GM12878 (cell line): ENCODE data around the gene GTF2IRD1. TPM values are rescaled to one million over a fixed set of nuclear protein-coding genes. Genes with fewer than 3 reads are reported as not detected.
"Not testable (repeated sequence)": the region's sequence is repeated elsewhere in the genome, so short reads cannot be mapped to it uniquely, and the experiment has no call there.

Experiments used
- ATAC-seq: fragments of 200-7000 bp; cut with Tn5 transposase; 3 replicates; pipeline ENCODE4 v1.9.1; 2020; ENCODE audit warnings: mild to moderate bottlenecking, moderate library complexity
- BruUV-seq: library from RNA; stranded (reverse); fragments of 400-500 nt; replicated peaks from 2 replicates; lab custom pipeline; 2021; lab: Mats Ljungman, UMichigan
- CTCF ChIA-PET: fragments of 300-600 bp; sonication (Branson Sonifier 250); formaldehyde crosslinking; extraction: SDS; loops from one replicate; lab custom pipeline; 2021; ENCODE audit warnings: inconsistent platforms; lab: Yijun Ruan, JAX
- POLR2A ChIA-PET: fragments of 350-600 bp; formaldehyde crosslinking; extraction: SDS; loops from one replicate; lab custom pipeline; 2021; ENCODE audit warnings: inconsistent platforms; lab: Charles Lee
- RAD21 ChIA-PET: fragments of 300-600 bp; sonication (Branson Sonifier 250); formaldehyde crosslinking; loops from one replicate; lab custom pipeline; 2023; ENCODE audit warnings: antibody characterized with exemption; ENCODE audit not compliant: unreplicated experiment; lab: Charles Lee
- SMC1A ChIA-PET: fragments of 300-600 bp; sonication (Branson Sonifier 250); formaldehyde crosslinking; loops from one replicate; lab custom pipeline; 2023; ENCODE audit not compliant: unreplicated experiment, uncharacterized antibody; lab: Charles Lee
- DNase-seq: peaks from one replicate; pipeline ENCODE4 v3.0.0-alpha.2; 2011; ENCODE audit warnings: low read depth, low spot score
- FAIRE-seq: peaks from 3 replicates; lab custom pipeline; 2011; peaks lifted over from hg19 to GRCh38; lab: Jason Lieb, UNC
- H2AFZ ChIP-seq: 2 replicates; pipeline ENCODE4 v1.6.0; 2011; ENCODE audit warnings: low read depth, low read length, control low read depth; ENCODE audit not compliant: control insufficient read depth
- H3K27ac ChIP-seq: 2 replicates; pipeline ENCODE4 v1.5.1; 2011; ENCODE audit warnings: control low read depth; ENCODE audit not compliant: control insufficient read depth, insufficient read depth
- H3K27me3 ChIP-seq, 2 experiments: replicated peaks in 1 of 2; 2 replicates each; pipeline versions ENCODE4 v1.6.0 to v1.6.1; 2011; ENCODE audit warnings: low read length in 1 of 2; ENCODE audit not compliant: control insufficient read depth in 2 of 2, insufficient read depth in 2 of 2
- H3K36me3 ChIP-seq, 2 experiments: 2 replicates each; pipeline ENCODE4 v1.5.1; 2011; ENCODE audit warnings: low read length in 1 of 2; ENCODE audit not compliant: control insufficient read depth in 2 of 2, insufficient read depth in 2 of 2
- H3K4me1 ChIP-seq: 2 replicates; pipeline ENCODE4 v1.6.1; 2011; ENCODE audit warnings: mild to moderate bottlenecking, low read length, moderate library complexity, mixed read lengths; ENCODE audit not compliant: control insufficient read depth, insufficient read depth
- H3K4me2 ChIP-seq: 2 replicates; pipeline ENCODE4 v1.6.0; 2011; ENCODE audit warnings: control low read depth; ENCODE audit not compliant: control insufficient read depth, insufficient read depth
- H3K4me3 ChIP-seq: fragments of 200-600 bp; sonication (generic); 2 replicates; pipeline ENCODE4 v1.5.1; 2016
- H3K79me2 ChIP-seq: 2 replicates; pipeline ENCODE4 v1.6.0; 2011; ENCODE audit warnings: low read length; ENCODE audit not compliant: control insufficient read depth, insufficient read depth
- H3K9ac ChIP-seq: 2 replicates; pipeline ENCODE4 v1.8.0; 2011; ENCODE audit warnings: low read length, control low read depth, mixed read lengths; ENCODE audit not compliant: control insufficient read depth, insufficient read depth
- H3K9me3 ChIP-seq: replicated peaks from 3 replicates; pipeline ENCODE4 v1.5.1; 2011; ENCODE audit warnings: mild to moderate bottlenecking, low read length; ENCODE audit not compliant: control insufficient read depth, insufficient read depth
- H4K20me1 ChIP-seq: 2 replicates; pipeline ENCODE4 v1.6.0; 2011; ENCODE audit not compliant: control insufficient read depth, insufficient read depth
- IRF3 ChIP-seq: fragments of 450-650 bp; IDR thresholded peaks from 2 replicates; pipeline ENCODE4 v1.6.1; 2014; ENCODE audit warnings: mild to moderate bottlenecking
- KLF5 ChIP-seq: fragments of 450-650 bp; IDR thresholded peaks from 2 replicates; pipeline ENCODE4 v1.6.1; 2014; ENCODE audit warnings: mild to moderate bottlenecking; ENCODE audit not compliant: partially characterized antibody
- RELB ChIP-seq: fragments of 450-650 bp; IDR thresholded peaks from 2 replicates; pipeline ENCODE4 v1.6.1; 2017; ENCODE audit warnings: low read depth, mild to moderate bottlenecking, moderate library complexity
- SPI1 ChIP-seq: IDR thresholded peaks from 2 replicates; pipeline ENCODE4 v1.6.1; 2011; ENCODE audit warnings: low read depth, mild to moderate bottlenecking, low read length, moderate library complexity, borderline replicate concordance; ENCODE audit not compliant: insufficient read depth
- ZNF274 ChIP-seq: IDR thresholded peaks from one replicate; pipeline ENCODE4 v1.8.0; 2011; ENCODE audit not compliant: insufficient read length, insufficient read depth
- ZNF592 ChIP-seq: fragments of 450-650 bp; IDR thresholded peaks from 2 replicates; pipeline ENCODE4 v1.6.1; 2017; ENCODE audit warnings: mild to moderate bottlenecking, moderate library complexity
- ZZZ3 ChIP-seq: IDR thresholded peaks from 2 replicates; pipeline ENCODE4 v1.6.1; 2011; ENCODE audit warnings: low read depth; ENCODE audit not compliant: control insufficient read depth, insufficient read length
- WGBS: methylation state at CpG from one replicate; pipeline ENCODE4 v1.1.6; 2016; ENCODE audit warnings: low lambda C conversion rate; ENCODE audit not compliant: insufficient replicate concordance, insufficient coverage; ENCODE audit errors: missing lambda C conversion rate; 5-methylcytosine and 5-hydroxymethylcytosine counted together
- in situ Hi-C: fragments of 300-500 bp; cut with MboI; formaldehyde crosslinking; loops from 9 replicates; pipeline ENCODE4 v1.14.3; 2018; ENCODE audit warnings: mixed read lengths
- intact Hi-C: fragments of 100-400 bp; cut with micrococcal nuclease; formaldehyde crosslinking; loops from one replicate; pipeline ENCODE4 v1.14.2; 2022; ENCODE audit not compliant: unreplicated experiment
- polyA plus RNA-seq, 11 experiments: library from polyadenylated mRNA; depleted of rRNA in 4 of 11; unstranded in 6 of 11; stranded (reverse) in 5 of 11; fragments of >200 nt; fragmentation: Nextera tagmentation in 4 of 11; fragmentation: Illumina TruSeq in 1 of 11; extraction: Ambion mirVana in 4 of 11; extraction: Trizol in 1 of 11; gene quantifications; 1 replicate in 1 of 11; 2 replicates in 10 of 11; pipeline versions ENCODE4 v1.2.1 to v1.2.3, GENCODE V29; 2011 to 2016; ENCODE audit warnings: inconsistent platforms in 2 of 11, missing spikeins in 2 of 11, low read depth in 1 of 11
- total RNA-seq, 4 experiments: library from RNA; depleted of rRNA in 3 of 4; stranded (reverse); fragments of >200 nt in 3 of 4; fragmentation: Illumina TruSeq in 1 of 4; extraction: Trizol in 1 of 4; gene quantifications; 2 replicates each; pipeline versions ENCODE4 v1.2.1 to v1.2.3, GENCODE V29; 2013 to 2021

GTF2IRD1 gene
- total and polyA plus RNA-seq, 10 of the 15 experiments (the other 5 are each of a cell fraction or from before 2014, with no cell fraction given): 0.48 to 3.0 (median 1.3) TPM

GRCh38 chr7:74553596-74554012 is 99.9 kb downstream of the GTF2IRD1 start:
- H3K4me3 ChIP-seq, H3K4me1 ChIP-seq, H3K9me3 ChIP-seq, DNase-seq, H3K36me3 ChIP-seq, H3K9ac ChIP-seq, H4K20me1 ChIP-seq, RAD21 ChIA-PET, H3K79me2 ChIP-seq, BruUV-seq, POLR2A ChIA-PET: not testable (repeated sequence)
- H2AFZ ChIP-seq: peak overlapping the region; percentile 55
- peak; percentile 91 for ATAC-seq
- CTCF ChIA-PET: interaction anchor here (0.7 to 2.2 kb wide), 3 partner anchors 10 to 16 kb away, joined by 3 to 15 read pairs (median 4); no protein-coding TSS in a partner anchor
- 31% methylated on average over 9 of the region's 10 CpGs for WGBS
- peak; percentile 59; the same call in 1 of the 2 replicates for TF ChIP-seq SPI1
- TF ChIP-seq, all 136 proteins: peak for 1; not testable (repeated sequence) for 135
- H3K27ac ChIP-seq, H3K27me3 ChIP-seq, intact Hi-C loops, H3K4me2 ChIP-seq: not testable (repeated sequence)
- peak; percentile 18 for FAIRE-seq
- SMC1A ChIA-PET: interaction anchor here (2.0 kb wide), 1 partner anchor 13 kb away, joined by 9 read pairs; no protein-coding TSS in a partner anchor
- in situ Hi-C loops: loop anchor here (25.0 kb wide), 1 partner anchor 116 kb away; no protein-coding TSS in a partner anchor

- Histone ChIP-seq H3K4me3 (no peak overlapping the region), H3K27ac (no peak overlapping the region), H3K27me3 (no peaks in the 10 kb centered on the region), H3K36me3 (no peaks in the 10 kb centered on the region), H3K4me1 (no peaks in the 10 kb centered on the region; the same call in 1 of the 2 replicates), H4K20me1 (no peaks in the 10 kb centered on the region), H3K4me2 (0 out of 2 replicates have a peak overlapping the region, but pooled peaks have one; percentile 9), H3K79me2 (no peaks in the 10 kb centered on the region), H3K9ac (no peak overlapping the region), H2AFZ (no peak overlapping the region), H3K9me3 (no peaks in the 10 kb centered on the region)
- BruUV-seq: no TSS peak
- in situ Hi-C loops (loop anchor here (25.0 kb wide), 1 partner anchor 117 kb away; no protein-coding TSS in a partner anchor), intact Hi-C loops (no loop called here)
- ChIA-PET SMC1A (interaction anchor here (2.0 kb wide), 1 partner anchor 12 kb away, joined by 9 read pairs; no protein-coding TSS in a partner anchor), CTCF (interaction anchor here (0.7 to 2.2 kb wide), 3 partner anchors 11 to 15 kb away, joined by 3 to 15 read pairs (median 4); no protein-coding TSS in a partner anchor), RAD21 (no interaction called here), POLR2A (no interaction called here)
- FAIRE-seq: no peak
- ATAC-seq: peak; percentile 25
- WGBS: 81% methylated on average over 7 of the region's 7 CpGs
- no peak for DNase-seq
- TF ChIP-seq RELB (no peak), ZNF274 (no peak), ZZZ3 (no peak), IRF3 (no peak), KLF5 (no peak), ZNF592 (no peak)
These were observed 100.5 kb downstream of the GTF2IRD1 start for GRCh38 chr7:74554178-74554577.
